Measurements from ENCODE around the gene KIF5B. TPM values are rescaled to one million over a fixed set of nuclear protein-coding genes. Genes with fewer than 3 reads are reported as not detected.
A peak's percentile ranks its signal among the peaks of the same experiment; 100 is the strongest.

KIF5B gene
- total and polyA plus RNA-seq, 2 experiments from 2014 or later = 63.5 to 81.8 TPM

DNA sequence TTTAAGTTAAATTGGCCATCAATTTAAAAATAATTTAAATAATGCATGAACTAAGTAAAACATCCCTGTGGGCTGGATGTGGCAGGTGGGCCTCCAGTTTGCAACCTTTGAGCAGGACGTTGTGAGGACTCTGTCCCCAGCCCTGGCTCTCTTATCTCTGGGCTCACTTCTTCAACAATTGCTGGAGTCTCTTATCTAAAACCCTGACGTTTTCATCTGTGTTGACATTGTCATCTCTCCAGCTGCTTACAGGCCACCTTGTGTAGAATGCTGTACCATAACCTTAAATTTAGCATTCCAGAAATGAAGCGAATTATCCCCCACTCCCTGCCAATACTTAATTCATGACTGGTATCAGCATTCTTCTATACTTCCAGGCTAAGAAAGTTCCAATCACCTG lies 3.2 kb upstream of the KIF5B start:
- H3K4me1 ChIP-seq (ENCODE audit: insufficient read depth) = peaks cover 3% of the 10 kb centered on the region; the same call in 1 of the 2 replicates
- H3K9me2 ChIP-seq (ENCODE audit: insufficient read depth) = no peaks in the 10 kb centered on the region
- Mint-ChIP-seq H3K4me1 (peaks cover 11% of the 10 kb centered on the region), H3K4me3 (no peak overlapping the region), H3K9me3 (no peaks in the 10 kb centered on the region; the same call in 2 of the 3 replicates), H3K27ac (no peak overlapping the region), H3K36me3 (ENCODE audit: low read depth) (peaks cover 10% of the 10 kb centered on the region; the same call in 2 of the 3 replicates), H3K27me3 (ENCODE audit: insufficient read depth, low read depth, poor library complexity) (peaks cover 14% of the 10 kb centered on the region)
- peaks cover 6% of the 10 kb centered on the region; the same call in 1 of the 2 replicates for H4K20me1 ChIP-seq (replicated peaks; ENCODE audit: insufficient read depth)
- H3K4me3 ChIP-seq = no peak overlapping the region
- ATAC-seq (no peak), DNase-seq (ENCODE audit: low spot score) (no peak)
- H3K4me2 ChIP-seq = no peak overlapping the region
- no peak overlapping the region for H3K27ac ChIP-seq (ENCODE audit: low read depth)
- H3F3A ChIP-seq (replicated peaks; ENCODE audit: low read depth) = no peaks in the 10 kb centered on the region
- H3K27me3 ChIP-seq (ENCODE audit: insufficient read depth) = no peaks in the 10 kb centered on the region
- H3K36me3 ChIP-seq (ENCODE audit: insufficient read depth) = no peaks in the 10 kb centered on the region
- H3K79me2 ChIP-seq (replicated peaks; ENCODE audit: insufficient read depth) = peaks cover 17% of the 10 kb centered on the region
- TF ChIP-seq, protein P1, sequence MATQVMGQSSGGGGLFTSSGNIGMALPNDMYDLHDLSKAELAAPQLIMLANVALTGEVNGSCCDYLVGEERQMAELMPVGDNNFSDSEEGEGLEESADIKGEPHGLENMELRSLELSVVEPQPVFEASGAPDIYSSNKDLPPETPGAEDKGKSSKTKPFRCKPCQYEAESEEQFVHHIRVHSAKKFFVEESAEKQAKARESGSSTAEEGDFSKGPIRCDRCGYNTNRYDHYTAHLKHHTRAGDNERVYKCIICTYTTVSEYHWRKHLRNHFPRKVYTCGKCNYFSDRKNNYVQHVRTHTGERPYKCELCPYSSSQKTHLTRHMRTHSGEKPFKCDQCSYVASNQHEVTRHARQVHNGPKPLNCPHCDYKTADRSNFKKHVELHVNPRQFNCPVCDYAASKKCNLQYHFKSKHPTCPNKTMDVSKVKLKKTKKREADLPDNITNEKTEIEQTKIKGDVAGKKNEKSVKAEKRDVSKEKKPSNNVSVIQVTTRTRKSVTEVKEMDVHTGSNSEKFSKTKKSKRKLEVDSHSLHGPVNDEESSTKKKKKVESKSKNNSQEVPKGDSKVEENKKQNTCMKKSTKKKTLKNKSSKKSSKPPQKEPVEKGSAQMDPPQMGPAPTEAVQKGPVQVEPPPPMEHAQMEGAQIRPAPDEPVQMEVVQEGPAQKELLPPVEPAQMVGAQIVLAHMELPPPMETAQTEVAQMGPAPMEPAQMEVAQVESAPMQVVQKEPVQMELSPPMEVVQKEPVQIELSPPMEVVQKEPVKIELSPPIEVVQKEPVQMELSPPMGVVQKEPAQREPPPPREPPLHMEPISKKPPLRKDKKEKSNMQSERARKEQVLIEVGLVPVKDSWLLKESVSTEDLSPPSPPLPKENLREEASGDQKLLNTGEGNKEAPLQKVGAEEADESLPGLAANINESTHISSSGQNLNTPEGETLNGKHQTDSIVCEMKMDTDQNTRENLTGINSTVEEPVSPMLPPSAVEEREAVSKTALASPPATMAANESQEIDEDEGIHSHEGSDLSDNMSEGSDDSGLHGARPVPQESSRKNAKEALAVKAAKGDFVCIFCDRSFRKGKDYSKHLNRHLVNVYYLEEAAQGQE (IDR thresholded peaks at IDR 0.05; ENCODE audit: unreplicated experiment) = no peak
- TF ChIP-seq, protein P2, sequence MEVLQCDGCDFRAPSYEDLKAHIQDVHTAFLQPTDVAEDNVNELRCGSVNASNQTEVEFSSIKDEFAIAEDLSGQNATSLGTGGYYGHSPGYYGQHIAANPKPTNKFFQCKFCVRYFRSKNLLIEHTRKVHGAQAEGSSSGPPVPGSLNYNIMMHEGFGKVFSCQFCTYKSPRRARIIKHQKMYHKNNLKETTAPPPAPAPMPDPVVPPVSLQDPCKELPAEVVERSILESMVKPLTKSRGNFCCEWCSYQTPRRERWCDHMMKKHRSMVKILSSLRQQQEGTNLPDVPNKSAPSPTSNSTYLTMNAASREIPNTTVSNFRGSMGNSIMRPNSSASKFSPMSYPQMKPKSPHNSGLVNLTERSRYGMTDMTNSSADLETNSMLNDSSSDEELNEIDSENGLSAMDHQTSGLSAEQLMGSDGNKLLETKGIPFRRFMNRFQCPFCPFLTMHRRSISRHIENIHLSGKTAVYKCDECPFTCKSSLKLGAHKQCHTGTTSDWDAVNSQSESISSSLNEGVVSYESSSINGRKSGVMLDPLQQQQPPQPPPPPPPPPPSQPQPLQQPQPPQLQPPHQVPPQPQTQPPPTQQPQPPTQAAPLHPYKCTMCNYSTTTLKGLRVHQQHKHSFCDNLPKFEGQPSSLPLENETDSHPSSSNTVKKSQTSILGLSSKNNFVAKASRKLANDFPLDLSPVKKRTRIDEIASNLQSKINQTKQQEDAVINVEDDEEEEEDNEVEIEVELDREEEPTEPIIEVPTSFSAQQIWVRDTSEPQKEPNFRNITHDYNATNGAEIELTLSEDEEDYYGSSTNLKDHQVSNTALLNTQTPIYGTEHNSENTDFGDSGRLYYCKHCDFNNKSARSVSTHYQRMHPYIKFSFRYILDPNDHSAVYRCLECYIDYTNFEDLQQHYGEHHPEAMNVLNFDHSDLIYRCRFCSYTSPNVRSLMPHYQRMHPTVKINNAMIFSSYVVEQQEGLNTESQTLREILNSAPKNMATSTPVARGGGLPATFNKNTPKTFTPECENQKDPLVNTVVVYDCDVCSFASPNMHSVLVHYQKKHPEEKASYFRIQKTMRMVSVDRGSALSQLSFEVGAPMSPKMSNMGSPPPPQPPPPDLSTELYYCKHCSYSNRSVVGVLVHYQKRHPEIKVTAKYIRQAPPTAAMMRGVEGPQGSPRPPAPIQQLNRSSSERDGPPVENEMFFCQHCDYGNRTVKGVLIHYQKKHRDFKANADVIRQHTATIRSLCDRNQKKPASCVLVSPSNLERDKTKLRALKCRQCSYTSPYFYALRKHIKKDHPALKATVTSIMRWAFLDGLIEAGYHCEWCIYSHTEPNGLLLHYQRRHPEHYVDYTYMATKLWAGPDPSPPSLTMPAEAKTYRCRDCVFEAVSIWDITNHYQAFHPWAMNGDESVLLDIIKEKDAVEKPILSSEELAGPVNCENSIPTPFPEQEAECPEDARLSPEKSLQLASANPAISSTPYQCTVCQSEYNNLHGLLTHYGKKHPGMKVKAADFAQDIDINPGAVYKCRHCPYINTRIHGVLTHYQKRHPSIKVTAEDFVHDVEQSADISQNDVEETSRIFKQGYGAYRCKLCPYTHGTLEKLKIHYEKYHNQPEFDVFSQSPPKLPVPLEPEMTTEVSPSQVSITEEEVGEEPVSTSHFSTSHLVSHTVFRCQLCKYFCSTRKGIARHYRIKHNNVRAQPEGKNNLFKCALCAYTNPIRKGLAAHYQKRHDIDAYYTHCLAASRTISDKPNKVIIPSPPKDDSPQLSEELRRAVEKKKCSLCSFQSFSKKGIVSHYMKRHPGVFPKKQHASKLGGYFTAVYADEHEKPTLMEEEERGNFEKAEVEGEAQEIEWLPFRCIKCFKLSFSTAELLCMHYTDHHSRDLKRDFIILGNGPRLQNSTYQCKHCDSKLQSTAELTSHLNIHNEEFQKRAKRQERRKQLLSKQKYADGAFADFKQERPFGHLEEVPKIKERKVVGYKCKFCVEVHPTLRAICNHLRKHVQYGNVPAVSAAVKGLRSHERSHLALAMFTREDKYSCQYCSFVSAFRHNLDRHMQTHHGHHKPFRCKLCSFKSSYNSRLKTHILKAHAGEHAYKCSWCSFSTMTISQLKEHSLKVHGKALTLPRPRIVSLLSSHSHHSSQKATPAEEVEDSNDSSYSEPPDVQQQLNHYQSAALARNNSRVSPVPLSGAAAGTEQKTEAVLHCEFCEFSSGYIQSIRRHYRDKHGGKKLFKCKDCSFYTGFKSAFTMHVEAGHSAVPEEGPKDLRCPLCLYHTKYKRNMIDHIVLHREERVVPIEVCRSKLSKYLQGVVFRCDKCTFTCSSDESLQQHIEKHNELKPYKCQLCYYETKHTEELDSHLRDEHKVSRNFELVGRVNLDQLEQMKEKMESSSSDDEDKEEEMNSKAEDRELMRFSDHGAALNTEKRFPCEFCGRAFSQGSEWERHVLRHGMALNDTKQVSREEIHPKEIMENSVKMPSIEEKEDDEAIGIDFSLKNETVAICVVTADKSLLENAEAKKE (CRISPR knock-in tag; IDR thresholded peaks at IDR 0.05) = no peak
- H2AFZ ChIP-seq = peak overlapping the region; percentile 38; the same call in 1 of the 2 replicates

Data from GM23338 (cell line).